Raji (cell line): Measurements from ENCODE around the gene PRRT4.
A peak's percentile ranks its signal among the peaks of the same experiment; 100 is the strongest.

Experiments
- POLR2A ChIP-seq: IDR thresholded peaks from 2 replicates; pipeline ENCODE4 v1.6.1; 2011; ENCODE audit warnings: low read depth, low read length, control low read depth; ENCODE audit not compliant: insufficient read depth

The PRRT4 gene

GRCh38 chr7:128349466-128349825 lies 12.0 kb downstream of the PRRT4 start:
- no peak for TF ChIP-seq POLR2A

GRCh38 chr7:128347647-128348097 lies 13.8 kb downstream of the PRRT4 start:
- TF ChIP-seq POLR2A: no peak

- TF ChIP-seq POLR2A: no peak
Measured at GRCh38 chr7:128344431-128344774, 17.1 kb downstream of the PRRT4 start.

DNA sequence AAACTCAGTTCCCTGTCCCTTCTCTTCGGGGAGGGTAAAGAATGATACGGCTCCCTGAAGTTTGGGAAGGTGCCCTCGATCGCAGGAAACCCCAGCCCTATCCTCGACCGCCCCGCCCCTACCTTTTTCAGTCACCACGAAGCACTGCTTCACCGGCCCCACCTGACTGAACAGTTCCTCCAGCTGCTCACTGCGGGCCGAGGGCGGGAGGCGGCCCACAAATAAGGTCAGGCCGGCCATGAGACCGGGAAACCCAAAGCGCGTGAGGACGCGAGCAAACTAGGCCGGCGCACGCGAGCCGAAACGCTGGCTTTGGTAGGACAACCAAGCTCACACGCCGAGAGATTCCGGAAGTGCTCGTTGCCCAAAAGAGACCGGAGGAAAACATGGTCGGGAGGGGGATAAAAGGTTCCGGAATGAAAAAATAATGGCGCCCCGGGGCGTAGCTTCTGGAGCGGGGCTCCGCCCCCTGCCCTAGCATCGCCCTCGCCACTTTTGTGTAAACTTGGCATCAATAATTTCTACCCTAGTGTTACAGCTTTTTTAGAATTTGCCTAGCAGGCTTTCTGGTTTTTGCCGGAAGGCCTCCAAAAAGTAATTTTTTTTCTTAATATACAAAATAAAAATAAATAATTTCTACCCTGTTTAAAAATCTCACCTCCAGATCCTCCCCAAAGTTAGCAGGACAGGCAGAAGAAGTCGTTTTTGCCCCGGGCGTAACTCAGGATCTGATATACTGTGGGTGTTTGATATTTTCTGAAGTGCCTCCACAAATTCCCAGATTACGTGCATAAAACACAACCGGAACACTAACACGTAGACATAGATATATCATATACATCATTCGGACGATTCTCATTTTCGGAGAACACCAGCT lies 17.7 kb downstream of the PRRT4 start, which contains the start of gene RBM28:
Gene RBM28, minus strand, starts transcription at position 355 of the 877 bp plus-strand sequence. Its CDS starts 115 bp downstream, at position 240.
- peak; percentile 97 for TF ChIP-seq POLR2A

DNA sequence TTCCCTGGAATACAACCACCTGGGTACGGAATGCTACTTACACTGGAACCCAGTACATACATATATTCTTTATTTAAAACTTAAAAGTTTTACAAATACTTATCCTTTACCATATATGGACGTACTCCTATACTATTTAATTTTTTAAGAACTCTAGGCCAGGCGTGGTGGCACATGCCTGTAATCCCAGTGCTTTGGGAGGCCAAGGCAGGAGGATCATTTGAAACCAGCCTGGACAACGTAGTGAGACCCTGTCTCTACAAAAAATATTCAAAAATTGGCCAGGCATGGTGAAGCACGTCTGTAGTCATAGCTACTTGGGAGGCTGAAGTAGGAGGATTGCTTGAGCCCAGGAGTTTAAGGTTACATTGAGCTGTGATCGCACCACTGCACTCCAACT lies 19.8 kb downstream of the PRRT4 start:
- TF ChIP-seq POLR2A: no peak

- no peak for TF ChIP-seq POLR2A
Measured at GRCh38 chr7:128335730-128336129, 25.8 kb downstream of the PRRT4 start.

GRCh38 chr7:128324368-128324680 lies 37.2 kb downstream of the PRRT4 start:
- TF ChIP-seq POLR2A: no peak

DNA sequence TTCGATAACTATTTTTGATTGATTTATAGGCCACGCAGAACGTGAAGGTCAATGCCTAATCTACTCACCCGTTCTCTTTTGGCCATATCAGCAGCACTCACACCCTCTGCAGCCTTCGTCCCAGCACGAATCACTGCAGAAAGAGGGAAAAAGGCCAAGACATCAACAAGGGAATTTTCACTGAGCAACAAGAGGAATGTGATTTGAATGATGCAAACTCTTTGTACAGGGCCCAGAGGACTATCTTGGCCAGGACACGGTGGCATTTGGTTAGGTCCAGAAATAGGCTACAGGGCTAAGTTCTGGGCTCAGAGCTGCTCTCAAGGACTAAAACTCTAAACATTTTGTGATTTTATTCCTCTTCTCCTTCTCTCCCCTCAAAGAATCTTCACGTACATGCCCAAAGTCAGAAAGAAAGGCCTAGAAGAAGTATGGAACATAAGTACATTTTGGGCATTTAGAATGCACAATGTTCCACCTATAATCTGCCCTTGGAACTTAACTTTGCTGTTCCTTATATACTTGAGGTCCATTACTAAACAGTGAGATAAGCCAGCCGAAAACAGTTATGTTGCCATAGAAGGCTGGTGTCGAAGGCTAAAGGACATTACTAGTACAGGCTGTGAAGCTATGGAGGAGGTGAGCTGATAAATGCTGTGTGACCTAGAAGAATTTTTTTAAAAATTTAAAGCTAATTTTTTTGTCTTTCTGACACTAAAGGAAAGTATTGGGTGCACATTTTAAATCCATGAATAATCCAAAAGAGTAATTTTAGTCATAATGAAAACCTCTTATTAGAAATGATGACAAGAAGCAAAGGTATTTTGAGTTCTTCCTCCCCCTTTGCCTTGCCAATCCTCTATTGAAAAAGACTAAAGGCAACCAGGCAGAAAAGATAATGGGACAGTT lies 37.8 kb downstream of the PRRT4 start:
- no peak for TF ChIP-seq POLR2A

DNA sequence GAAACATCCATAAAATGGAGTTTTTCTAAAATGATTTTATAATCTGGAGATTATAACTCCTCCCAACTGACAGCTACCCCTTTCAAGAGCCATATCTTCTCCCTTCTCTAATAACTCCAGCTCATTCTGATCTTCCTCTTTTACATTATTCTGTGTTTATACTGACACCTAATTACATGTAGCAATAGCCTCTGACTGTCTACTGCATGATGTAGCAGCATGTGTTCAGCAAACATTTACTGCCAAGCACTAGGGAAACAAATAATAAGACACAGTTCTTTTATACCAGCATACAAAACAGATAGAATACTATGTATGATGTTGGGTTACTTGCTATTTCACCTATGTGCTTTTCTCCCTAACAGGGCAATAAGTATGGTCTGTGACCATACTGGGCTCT lies 38.5 kb downstream of the PRRT4 start:
- TF ChIP-seq POLR2A: no peak

GRCh38 chr7:128322040-128322643 lies 39.3 kb downstream of the PRRT4 start:
- no peak for TF ChIP-seq POLR2A

GRCh38 chr7:128321044-128321422 lies 40.5 kb downstream of the PRRT4 start:
- no peak for TF ChIP-seq POLR2A

GRCh38 chr7:128318691-128319090 lies 42.8 kb downstream of the PRRT4 start:
- TF ChIP-seq POLR2A: no peak

DNA sequence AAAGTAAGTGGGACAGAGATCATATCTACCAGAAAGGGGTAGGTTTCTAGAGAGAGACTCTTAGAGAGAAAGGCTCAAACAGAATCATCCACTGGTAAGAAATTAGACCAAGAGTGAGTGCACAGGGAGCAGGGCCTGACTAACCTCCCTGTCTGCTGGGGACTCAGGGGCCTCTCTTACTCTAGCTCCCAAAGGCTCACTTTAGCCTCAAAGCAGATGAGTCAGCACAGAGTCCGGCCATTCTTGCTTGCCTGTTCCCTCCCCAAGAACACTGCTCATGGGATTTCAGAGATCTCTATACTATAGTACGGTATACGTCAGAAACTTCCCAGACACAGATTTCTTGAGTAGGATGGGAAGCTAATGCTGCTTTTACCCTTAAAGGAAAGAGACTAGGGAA lies 50.5 kb downstream of the PRRT4 start:
- TF ChIP-seq POLR2A: no peak

GRCh38 chr7:128310499-128310898 lies 51.0 kb downstream of the PRRT4 start:
- TF ChIP-seq POLR2A: no peak

- TF ChIP-seq POLR2A: no peak
Measured at GRCh38 chr7:128309976-128310375, 51.5 kb downstream of the PRRT4 start.

DNA sequence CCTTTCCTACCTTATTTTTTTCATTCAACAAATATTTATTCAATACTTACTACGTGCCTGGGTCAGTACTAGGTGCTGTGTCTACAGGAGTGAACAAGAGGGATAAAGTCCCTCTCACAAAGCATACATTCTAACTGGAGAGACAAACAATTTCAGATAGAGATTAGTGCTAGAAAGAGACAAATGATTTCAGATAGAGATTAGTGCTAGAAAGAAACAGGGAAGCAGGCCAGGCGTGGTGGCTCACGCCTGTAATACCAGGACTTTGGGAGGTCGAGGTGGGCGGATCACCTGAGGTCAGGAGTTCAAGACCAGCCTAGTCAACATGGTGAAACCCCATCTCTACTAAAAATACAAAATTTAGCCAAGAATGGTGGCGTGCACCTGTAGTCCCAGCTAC lies 52.4 kb downstream of the PRRT4 start:
- TF ChIP-seq POLR2A: no peak

- TF ChIP-seq POLR2A: no peak
Measured at GRCh38 chr7:128307061-128307460, 54.4 kb downstream of the PRRT4 start.
